ENCODE measurements around the gene PA2G4. TPM values are rescaled to one million over a fixed set of nuclear protein-coding genes. Genes with fewer than 3 reads are reported as not detected.

PA2G4 gene
- total and polyA plus RNA-seq, 11 donors: 62.4 to 187 (median 72.4) TPM

- no peaks in the 10 kb centered on the region for H3K9me3 ChIP-seq
- intact Hi-C loops (cut with DNase I): loop anchor here in 1 of 10 donors (1.0 kb wide), 1 partner anchor 25 kb away; the partner anchor contains the start of gene PA2G4
- DNase-seq: peak; percentile 76 to 93 (median 86)
- peaks cover 0 to 26% (median 16%) of the 10 kb centered on the region in 12 donors for H3K4me1 ChIP-seq
- WGBS, 4 donors: 1 to 3% (median 2%) methylated on average over 24 to 50 of the region's 50 CpGs
- no peak for TF ChIP-seq POLR2A (IDR thresholded peaks at IDR 0.05)
- TF ChIP-seq, protein P1, sequence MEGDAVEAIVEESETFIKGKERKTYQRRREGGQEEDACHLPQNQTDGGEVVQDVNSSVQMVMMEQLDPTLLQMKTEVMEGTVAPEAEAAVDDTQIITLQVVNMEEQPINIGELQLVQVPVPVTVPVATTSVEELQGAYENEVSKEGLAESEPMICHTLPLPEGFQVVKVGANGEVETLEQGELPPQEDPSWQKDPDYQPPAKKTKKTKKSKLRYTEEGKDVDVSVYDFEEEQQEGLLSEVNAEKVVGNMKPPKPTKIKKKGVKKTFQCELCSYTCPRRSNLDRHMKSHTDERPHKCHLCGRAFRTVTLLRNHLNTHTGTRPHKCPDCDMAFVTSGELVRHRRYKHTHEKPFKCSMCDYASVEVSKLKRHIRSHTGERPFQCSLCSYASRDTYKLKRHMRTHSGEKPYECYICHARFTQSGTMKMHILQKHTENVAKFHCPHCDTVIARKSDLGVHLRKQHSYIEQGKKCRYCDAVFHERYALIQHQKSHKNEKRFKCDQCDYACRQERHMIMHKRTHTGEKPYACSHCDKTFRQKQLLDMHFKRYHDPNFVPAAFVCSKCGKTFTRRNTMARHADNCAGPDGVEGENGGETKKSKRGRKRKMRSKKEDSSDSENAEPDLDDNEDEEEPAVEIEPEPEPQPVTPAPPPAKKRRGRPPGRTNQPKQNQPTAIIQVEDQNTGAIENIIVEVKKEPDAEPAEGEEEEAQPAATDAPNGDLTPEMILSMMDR (IDR thresholded peaks at IDR 0.05): peak; percentile 54 to 81 (median 68)
- no peaks in the 10 kb centered on the region for H3K36me3 ChIP-seq
- peak; percentile 30 to 91 (median 88) for ATAC-seq
- peaks cover 0 to 17% (median 10%) of the 10 kb centered on the region in 9 donors for H3K27me3 ChIP-seq
- H3K27ac ChIP-seq: peak overlapping the region in 8 of 12 donors; percentile 5 to 74 (median 32)
- H3K4me3 ChIP-seq: peak overlapping the region; percentile 30 to 67 (median 53)
These were observed 25.2 kb upstream of the PA2G4 start for GRCh38 chr12:56078931-56079722.

DNA sequence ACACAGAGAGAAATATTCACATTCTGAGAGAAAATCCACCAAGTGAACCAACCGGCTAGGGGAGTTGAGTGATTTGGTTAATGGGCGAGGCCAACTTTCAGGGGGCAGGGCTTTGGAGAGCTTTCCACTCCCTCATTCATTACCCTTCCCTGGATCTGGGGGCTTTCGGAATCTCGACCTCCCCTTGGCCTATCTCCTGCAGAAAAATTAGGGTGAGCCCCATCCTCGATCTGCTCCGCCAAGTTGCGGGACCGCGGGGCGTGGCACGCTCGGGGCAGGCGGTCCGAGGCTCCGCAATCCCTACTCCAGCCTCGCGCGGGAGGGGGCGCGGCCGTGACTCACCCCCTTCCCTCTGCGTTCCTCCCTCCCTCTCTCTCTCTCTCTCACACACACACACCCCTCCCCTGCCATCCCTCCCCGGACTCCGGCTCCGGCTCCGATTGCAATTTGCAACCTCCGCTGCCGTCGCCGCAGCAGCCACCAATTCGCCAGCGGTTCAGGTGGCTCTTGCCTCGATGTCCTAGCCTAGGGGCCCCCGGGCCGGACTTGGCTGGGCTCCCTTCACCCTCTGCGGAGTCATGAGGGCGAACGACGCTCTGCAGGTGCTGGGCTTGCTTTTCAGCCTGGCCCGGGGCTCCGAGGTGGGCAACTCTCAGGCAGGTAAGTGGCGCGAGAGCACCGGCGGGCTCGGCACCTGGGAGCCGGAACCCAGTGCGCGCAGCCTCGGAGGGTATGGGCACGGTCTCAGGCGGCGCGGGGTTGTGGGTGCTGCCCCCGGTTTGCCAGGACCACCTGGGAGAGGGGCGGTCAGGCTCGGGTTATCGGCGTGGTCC lies 24.4 kb upstream of the PA2G4 start, which contains the start of gene ERBB3:
ERBB3 (plus strand) TSS at position 443 of the 833 bp plus-strand sequence; CDS start at position 579, 136 bp downstream.
- H3K36me3 ChIP-seq: no peaks in the 10 kb centered on the region
- WGBS, 4 donors: 1 to 4% (median 2%) methylated on average over 31 to 59 of the region's 59 CpGs
- H3K9me3 ChIP-seq: no peaks in the 10 kb centered on the region
- ATAC-seq: peak; percentile 35 to 90 (median 76)
- intact Hi-C loops (cut with DNase I): loop anchor here in 1 of 10 donors (1.0 kb wide), 1 partner anchor 24 kb away; the partner anchor contains the start of gene PA2G4
- TF ChIP-seq, protein P1 (IDR thresholded peaks at IDR 0.05): peak in 1 of 12 donors; percentile 9
- TF ChIP-seq POLR2A (IDR thresholded peaks at IDR 0.05): no peak
- peaks cover 0 to 17% (median 10%) of the 10 kb centered on the region in 9 donors for H3K27me3 ChIP-seq
- peaks cover 0 to 26% (median 16%) of the 10 kb centered on the region in 12 donors for H3K4me1 ChIP-seq
- H3K4me3 ChIP-seq: peak within 1 kb of the TSS; percentile 30 to 67 (median 53)
- peak; percentile 41 to 75 (median 64) for DNase-seq
- peak within 1 kb of the TSS in 9 of 12 donors; percentile 5 to 74 (median 24) for H3K27ac ChIP-seq

- intact Hi-C loops (cut with DNase I): no loop called here
- Histone ChIP-seq H3K36me3 (no peaks in the 10 kb centered on the region), H3K27ac (peak overlapping the region in 1 of 12 donors; percentile 47), H3K27me3 (peaks cover 0 to 17% (median 10%) of the 10 kb centered on the region in 9 donors), H3K4me1 (peaks cover 0 to 26% (median 16%) of the 10 kb centered on the region in 12 donors), H3K9me3 (no peaks in the 10 kb centered on the region), H3K4me3 (peak overlapping the region in 10 of 12 donors; percentile 35 to 67 (median 54))
- ATAC-seq (no peak), DNase-seq (no peak)
- TF ChIP-seq POLR2A (IDR thresholded peaks at IDR 0.05): no peak
- TF ChIP-seq, protein P1 (IDR thresholded peaks at IDR 0.05): no peak
- 32 to 46% (median 39%) methylated on average over 16 to 20 of the region's 20 CpGs for WGBS, 4 donors
These were observed 23.7 kb upstream of the PA2G4 start for GRCh38 chr12:56080556-56081138.

Data from heart left ventricle (tissue), 16 donors.